Measurements from ENCODE around the gene SLC2A3.
"Not testable (repeated sequence)": the region's sequence is repeated elsewhere in the genome, so short reads cannot be mapped to it uniquely, and the experiment has no call there.

- not testable (repeated sequence) for TF ChIP-seq CTCF (IDR thresholded peaks at IDR 0.05; ENCODE audit: borderline replicate concordance, extremely low read depth, low read length, poor library complexity, severe bottlenecking); EZH2 (IDR thresholded peaks at IDR 0.05; ENCODE audit: borderline replicate concordance, low read depth, low read length, severe bottlenecking)
Measured at GRCh38 chr12:7977351-7978124, 41.6 kb upstream of the SLC2A3 start.

All from DND-41 (cell line).